Measurements from ENCODE around the gene CADPS2.

CADPS2 gene

GRCh38 chr7:122301858-122302760 is 584.2 kb downstream of the CADPS2 start:
- no peak overlapping the region for H2BK120ac ChIP-seq (ENCODE audit: low read depth, low read length)
- H3K9ac ChIP-seq (ENCODE audit: low read depth, low read length, poor library complexity): peak overlapping the region; percentile 87
- H3K4me1 ChIP-seq (ENCODE audit: control insufficient read depth in 2 of 2, insufficient read depth in 1 of 2, low read depth in 1 of 2, low read length in 2 of 2): peaks cover 4 to 23% of the 10 kb centered on the region in 2 donors
- peak overlapping the region; percentile 79 for H2BK5ac ChIP-seq (ENCODE audit: low read length)
- H2AK5ac ChIP-seq (ENCODE audit: low read depth, low read length): peak overlapping the region; percentile 66
- H3K9me3 ChIP-seq (replicated peaks in 1 of 2; ENCODE audit: control insufficient read depth in 2 of 2, insufficient read depth in 1 of 2, low read depth in 1 of 2, low read length in 2 of 2): peaks cover 0 to 9% of the 10 kb centered on the region in 2 donors
- H3K27ac ChIP-seq (replicated peaks; ENCODE audit: low read length): peak overlapping the region; percentile 64
- no peak overlapping the region for H2BK15ac ChIP-seq (ENCODE audit: low read length)
- no peak overlapping the region for H2AFZ ChIP-seq (ENCODE audit: low read length)
- H3K4me2 ChIP-seq (ENCODE audit: insufficient read depth, low read length, poor library complexity, severe bottlenecking): peak overlapping the region; percentile 81
- peaks cover 0 to 12% of the 10 kb centered on the region in 2 donors for H3K36me3 ChIP-seq (replicated peaks in 1 of 2; ENCODE audit: control insufficient read depth in 2 of 2, insufficient read depth in 2 of 2, low read length in 2 of 2)
- H4K8ac ChIP-seq (ENCODE audit: low read depth, low read length): no peak overlapping the region
- no CpG with 5 or more reads among the region's 35 CpGs for WGBS, 2 donors (ENCODE audit: extremely low coverage in 2 of 2, insufficient read length in 2 of 2, insufficient replicate concordance in 1 of 2)
- no peak overlapping the region for H3K14ac ChIP-seq (ENCODE audit: low read length)
- peaks cover 3% of the 10 kb centered on the region for H3K79me1 ChIP-seq (ENCODE audit: low read depth, low read length)
- H3K18ac ChIP-seq (ENCODE audit: low read length): peak overlapping the region; percentile 96
- no peak for DNase-seq (ENCODE audit: low spot score)
- no peak overlapping the region for H2BK12ac ChIP-seq (ENCODE audit: low read length)
- H3K23ac ChIP-seq (ENCODE audit: low read depth, low read length, poor library complexity): peak overlapping the region; percentile 89
- peaks cover 0 to 100% (median 0%) of the 10 kb centered on the region in 3 experiments for H3K27me3 ChIP-seq (ENCODE audit: control insufficient read depth in 3 of 3, insufficient read depth in 3 of 3, low read depth in 1 of 3, low read length in 3 of 3)
- peak overlapping the region in 1 of 2 donors; percentile 96 for H3K4me3 ChIP-seq (ENCODE audit: low read length in 2 of 2)
- no peak overlapping the region for H3K4ac ChIP-seq (ENCODE audit: low read length)
- H4K91ac ChIP-seq (ENCODE audit: low read depth, low read length, poor library complexity): no peak overlapping the region

- H3K4me1 ChIP-seq (ENCODE audit: control insufficient read depth in 2 of 2, insufficient read depth in 1 of 2, low read depth in 1 of 2, low read length in 2 of 2): peaks cover 4 to 18% of the 10 kb centered on the region in 2 donors
- H3K36me3 ChIP-seq (replicated peaks in 1 of 2; ENCODE audit: control insufficient read depth in 2 of 2, insufficient read depth in 2 of 2, low read length in 2 of 2): peaks cover 0 to 12% of the 10 kb centered on the region in 2 donors
- no peak overlapping the region for H2BK15ac ChIP-seq (ENCODE audit: low read length)
- H3K23ac ChIP-seq (ENCODE audit: low read depth, low read length, poor library complexity): no peak overlapping the region
- H2BK12ac ChIP-seq (ENCODE audit: low read length): no peak overlapping the region
- peak overlapping the region; percentile 88 for H3K4me2 ChIP-seq (ENCODE audit: insufficient read depth, low read length, poor library complexity, severe bottlenecking)
- H2AK5ac ChIP-seq (ENCODE audit: low read depth, low read length): no peak overlapping the region
- H2BK120ac ChIP-seq (ENCODE audit: low read depth, low read length): no peak overlapping the region
- whole genome bisulfite sequencing, 2 donors (ENCODE audit: extremely low coverage in 2 of 2, insufficient read length in 2 of 2, insufficient replicate concordance in 1 of 2): no CpG with 5 or more reads among the region's 11 CpGs
- H4K91ac ChIP-seq (ENCODE audit: low read depth, low read length, poor library complexity): no peak overlapping the region
- H2AFZ ChIP-seq (ENCODE audit: low read length): no peak overlapping the region
- H3K79me1 ChIP-seq (ENCODE audit: low read depth, low read length): peaks cover 3% of the 10 kb centered on the region
- peak overlapping the region; percentile 79 for H2BK5ac ChIP-seq (ENCODE audit: low read length)
- no peak overlapping the region for H3K14ac ChIP-seq (ENCODE audit: low read length)
- H3K9me3 ChIP-seq (replicated peaks in 1 of 2; ENCODE audit: control insufficient read depth in 2 of 2, insufficient read depth in 1 of 2, low read depth in 1 of 2, low read length in 2 of 2): peaks cover 0 to 9% of the 10 kb centered on the region in 2 donors
- peak overlapping the region; percentile 87 for H3K9ac ChIP-seq (ENCODE audit: low read depth, low read length, poor library complexity)
- H3K4me3 ChIP-seq (ENCODE audit: low read length in 2 of 2): peak overlapping the region in 1 of 2 donors; percentile 96
- no peak for DNase-seq (ENCODE audit: low spot score)
- no peak overlapping the region for H3K4ac ChIP-seq (ENCODE audit: low read length)
- peak overlapping the region; percentile 64 for H3K27ac ChIP-seq (replicated peaks; ENCODE audit: low read length)
- no peak overlapping the region for H4K8ac ChIP-seq (ENCODE audit: low read depth, low read length)
- peaks cover 0 to 99% (median 0%) of the 10 kb centered on the region in 3 experiments for H3K27me3 ChIP-seq (ENCODE audit: control insufficient read depth in 3 of 3, insufficient read depth in 3 of 3, low read depth in 1 of 3, low read length in 3 of 3)
- H3K18ac ChIP-seq (ENCODE audit: low read length): no peak overlapping the region
These were observed 585.1 kb downstream of the CADPS2 start for GRCh38 chr7:122300956-122301833.

GRCh38 chr7:122300211-122300932 is 585.9 kb downstream of the CADPS2 start:
- WGBS, 2 donors (ENCODE audit: extremely low coverage in 2 of 2, insufficient read length in 2 of 2, insufficient replicate concordance in 1 of 2): no CpG with 5 or more reads among the region's 43 CpGs
- DNase-seq (ENCODE audit: low spot score): no peak
- Histone ChIP-seq H2BK5ac (ENCODE audit: low read length) (peak overlapping the region; percentile 88), H3K23ac (ENCODE audit: low read depth, low read length, poor library complexity) (peak overlapping the region; percentile 75), H2AK5ac (ENCODE audit: low read depth, low read length) (peak overlapping the region; percentile 20), H4K8ac (ENCODE audit: low read depth, low read length) (no peak overlapping the region), H3K9ac (ENCODE audit: low read depth, low read length, poor library complexity) (peak overlapping the region; percentile 71), H3K4ac (ENCODE audit: low read length) (peak overlapping the region; percentile 17), H3K36me3 (replicated peaks in 1 of 2; ENCODE audit: control insufficient read depth in 2 of 2, insufficient read depth in 2 of 2, low read length in 2 of 2) (peaks cover 0 to 10% of the 10 kb centered on the region in 2 donors), H3K27ac (replicated peaks; ENCODE audit: low read length) (peak overlapping the region; percentile 62), H3K14ac (ENCODE audit: low read length) (no peak overlapping the region), H2BK120ac (ENCODE audit: low read depth, low read length) (peak overlapping the region; percentile 57), H3K18ac (ENCODE audit: low read length) (peak overlapping the region; percentile 97), H3K79me1 (ENCODE audit: low read depth, low read length) (no peaks in the 10 kb centered on the region), H2BK12ac (ENCODE audit: low read length) (no peak overlapping the region), H3K4me3 (ENCODE audit: low read length in 2 of 2) (peak overlapping the region in 1 of 2 donors; percentile 80), H2BK15ac (ENCODE audit: low read length) (peak overlapping the region; percentile 2), H2AFZ (ENCODE audit: low read length) (peak overlapping the region; percentile 86), H3K27me3 (ENCODE audit: control insufficient read depth in 3 of 3, insufficient read depth in 3 of 3, low read depth in 1 of 3, low read length in 3 of 3) (peaks cover 0 to 99% (median 0%) of the 10 kb centered on the region in 3 experiments), H4K91ac (ENCODE audit: low read depth, low read length, poor library complexity) (peak overlapping the region; percentile 87), H3K4me1 (ENCODE audit: control insufficient read depth in 2 of 2, insufficient read depth in 1 of 2, low read depth in 1 of 2, low read length in 2 of 2) (peaks cover 4 to 13% of the 10 kb centered on the region in 2 donors), H3K9me3 (replicated peaks in 1 of 2; ENCODE audit: control insufficient read depth in 2 of 2, insufficient read depth in 1 of 2, low read depth in 1 of 2, low read length in 2 of 2) (peaks cover 0 to 9% of the 10 kb centered on the region in 2 donors), H3K4me2 (ENCODE audit: insufficient read depth, low read length, poor library complexity, severe bottlenecking) (peak overlapping the region; percentile 88)
